Activated T-helper 2 cell treated with anti-CD3 and anti-CD28 coated beads, Interferon-gamma antibody, Interleukin-2, Interleukin-4, amounts not matched to agents 10 μg/mL and 5 μg/mL and 100 μg/mL, durations not matched to agents 14 hours and 24 hours and 36 hours (primary cell): Measurements from ENCODE around the gene KIF25. TPM values are rescaled to one million over a fixed set of nuclear protein-coding genes. Genes with fewer than 3 reads are reported as not detected.

ENCODE experiments used
- DNase-seq: peaks from one replicate; pipeline ENCODE4 v3.0.0; 2021; ENCODE audit warnings: low spot score
- H3K27ac Mint-ChIP-seq: one replicate; pipeline ENCODE4 v1.8.0; 2021; ENCODE audit warnings: mixed read lengths
- H3K27me3 Mint-ChIP-seq: one replicate; pipeline ENCODE4 v1.8.0; 2021; ENCODE audit warnings: low read depth, mixed read lengths
- H3K36me3 Mint-ChIP-seq: one replicate; pipeline ENCODE4 v1.8.0; 2021; ENCODE audit warnings: low read depth, mixed read lengths
- H3K4me1 Mint-ChIP-seq: one replicate; pipeline ENCODE4 v1.8.0; 2021; ENCODE audit warnings: low read depth, mixed read lengths
- H3K4me3 Mint-ChIP-seq: one replicate; pipeline ENCODE4 v1.8.0; 2021; ENCODE audit warnings: low read depth, mild to moderate bottlenecking, moderate library complexity, mixed read lengths
- H3K9me3 Mint-ChIP-seq: one replicate; pipeline ENCODE4 v1.8.0; 2021; ENCODE audit warnings: mixed read lengths
- intact Hi-C: fragments of 100-400 bp; cut with micrococcal nuclease; formaldehyde crosslinking; loops from one replicate; pipeline ENCODE4 v1.15.1; 2023
- total RNA-seq: library from RNA; stranded (reverse); gene quantifications from 2 replicates; pipeline ENCODE4 v1.2.3, GENCODE V29; 2022

KIF25 gene
- total RNA-seq, 1 donor from 2014 or later: not detected

DNA sequence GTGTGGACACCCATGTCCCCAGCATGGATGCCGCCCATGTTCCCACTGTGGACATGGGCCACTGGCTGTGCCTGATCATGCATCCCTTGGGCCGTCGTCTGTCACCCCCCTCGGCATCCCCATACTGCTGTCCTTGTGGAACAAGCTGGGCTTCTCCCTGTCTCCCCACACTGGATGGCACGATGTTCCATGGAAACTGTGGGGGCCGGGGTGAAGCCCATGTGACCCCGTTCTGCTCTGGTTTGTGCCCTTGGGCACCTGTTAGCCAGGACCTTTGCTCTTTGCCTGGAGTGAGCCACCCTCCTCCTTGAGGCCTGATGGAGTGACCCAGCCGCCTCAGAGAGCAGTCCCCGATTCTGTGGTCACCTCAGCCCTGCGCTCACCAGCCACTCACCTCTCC is 89.1 kb downstream of the KIF25 start:
- Mint-ChIP-seq H3K9me3 (no peaks in the 10 kb centered on the region), H3K27ac (no peak overlapping the region), H3K27me3 (no peaks in the 10 kb centered on the region), H3K4me3 (no peak overlapping the region), H3K36me3 (no peaks in the 10 kb centered on the region), H3K4me1 (no peaks in the 10 kb centered on the region)
- no peak for DNase-seq
- intact Hi-C loops: no loop called here

DNA sequence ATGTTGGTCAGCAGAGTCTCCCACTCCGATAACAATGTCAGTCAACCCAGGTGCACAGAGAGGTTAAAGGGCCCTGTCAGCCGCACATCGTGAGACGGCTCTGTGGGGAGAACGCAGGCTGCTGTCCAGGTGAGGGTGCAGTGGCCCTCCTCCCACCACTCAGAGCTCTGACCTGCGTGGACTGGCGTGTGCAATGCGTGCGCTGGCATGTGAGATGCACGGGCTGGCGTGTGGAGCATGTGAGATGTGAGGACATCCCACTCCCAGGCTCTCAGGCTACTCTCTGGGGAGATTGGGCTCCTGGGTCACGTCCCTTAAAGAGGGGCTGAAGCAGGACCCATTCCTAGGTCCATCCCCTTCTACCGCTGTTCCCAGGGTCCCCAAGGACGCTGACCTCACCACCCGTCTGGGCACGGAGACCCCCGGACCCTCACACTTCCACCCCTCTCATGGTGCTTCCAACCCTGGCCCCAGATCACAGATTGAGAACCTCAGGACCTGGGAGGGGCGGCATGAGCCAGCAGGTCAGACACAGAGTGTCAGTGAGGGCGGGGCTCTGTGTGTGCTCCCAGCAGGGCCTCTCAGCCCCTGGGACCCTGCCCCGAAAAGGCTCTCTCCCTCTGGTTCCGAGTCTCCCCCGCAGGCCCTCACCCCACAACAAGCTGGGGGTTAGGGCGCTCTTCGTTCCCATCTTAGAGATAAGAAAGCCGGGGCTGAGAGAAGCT is 90.1 kb downstream of the KIF25 start:
- intact Hi-C loops: no loop called here
- no peak for DNase-seq
- peaks cover under 1% of the 10 kb centered on the region for H3K9me3 Mint-ChIP-seq
- H3K4me3 Mint-ChIP-seq: no peak overlapping the region
- no peaks in the 10 kb centered on the region for H3K4me1 Mint-ChIP-seq
- H3K36me3 Mint-ChIP-seq: no peaks in the 10 kb centered on the region
- H3K27me3 Mint-ChIP-seq: no peaks in the 10 kb centered on the region
- no peak overlapping the region for H3K27ac Mint-ChIP-seq

DNA sequence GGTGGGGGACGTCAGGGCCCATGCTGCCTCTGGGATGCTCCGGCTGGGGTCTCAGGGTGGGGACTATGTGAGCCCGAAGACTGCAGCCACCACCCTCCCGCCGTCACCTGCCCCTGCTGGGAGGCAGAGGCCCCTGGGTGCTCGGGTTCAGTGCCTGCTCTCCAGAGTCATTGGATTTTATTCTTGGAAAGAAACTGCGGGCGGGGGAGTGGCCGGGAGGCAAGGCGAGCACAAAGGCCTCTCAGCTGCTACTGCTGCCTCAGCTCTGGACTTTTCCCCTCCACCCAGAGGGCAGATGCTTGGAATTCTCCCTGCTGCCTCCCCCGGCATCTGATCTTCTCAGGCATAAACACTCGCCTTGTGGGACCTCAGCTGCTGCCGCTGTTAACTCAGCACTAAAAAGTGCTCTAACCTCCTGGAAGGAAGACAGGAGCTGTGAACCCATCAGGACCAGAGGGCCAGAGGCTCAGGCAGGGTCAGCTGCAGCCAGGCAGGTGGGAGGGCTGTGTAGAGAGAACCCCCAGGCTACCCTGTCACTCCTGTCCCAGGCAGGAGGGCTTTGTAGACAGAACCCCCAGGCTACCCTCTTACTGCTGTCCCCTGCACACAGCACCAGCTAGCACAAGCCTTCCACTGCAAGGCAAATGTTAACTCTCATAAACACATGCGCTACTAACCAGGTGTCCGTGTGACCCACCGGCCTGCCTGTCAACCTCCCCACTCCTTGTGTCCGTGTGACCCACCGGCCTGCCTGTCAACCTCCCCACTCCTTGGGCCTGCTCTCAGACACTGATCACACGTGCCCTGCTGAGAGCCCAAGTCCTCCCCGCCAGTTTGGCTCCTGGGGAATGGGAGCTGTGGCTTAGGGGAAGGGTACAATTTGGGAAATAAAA is 90.9 kb downstream of the KIF25 start:
- Mint-ChIP-seq H3K4me3 (no peak overlapping the region), H3K27me3 (no peaks in the 10 kb centered on the region), H3K36me3 (no peaks in the 10 kb centered on the region), H3K9me3 (peaks cover 5% of the 10 kb centered on the region), H3K27ac (no peak overlapping the region), H3K4me1 (no peaks in the 10 kb centered on the region)
- no peak for DNase-seq
- intact Hi-C loops: no loop called here

DNA sequence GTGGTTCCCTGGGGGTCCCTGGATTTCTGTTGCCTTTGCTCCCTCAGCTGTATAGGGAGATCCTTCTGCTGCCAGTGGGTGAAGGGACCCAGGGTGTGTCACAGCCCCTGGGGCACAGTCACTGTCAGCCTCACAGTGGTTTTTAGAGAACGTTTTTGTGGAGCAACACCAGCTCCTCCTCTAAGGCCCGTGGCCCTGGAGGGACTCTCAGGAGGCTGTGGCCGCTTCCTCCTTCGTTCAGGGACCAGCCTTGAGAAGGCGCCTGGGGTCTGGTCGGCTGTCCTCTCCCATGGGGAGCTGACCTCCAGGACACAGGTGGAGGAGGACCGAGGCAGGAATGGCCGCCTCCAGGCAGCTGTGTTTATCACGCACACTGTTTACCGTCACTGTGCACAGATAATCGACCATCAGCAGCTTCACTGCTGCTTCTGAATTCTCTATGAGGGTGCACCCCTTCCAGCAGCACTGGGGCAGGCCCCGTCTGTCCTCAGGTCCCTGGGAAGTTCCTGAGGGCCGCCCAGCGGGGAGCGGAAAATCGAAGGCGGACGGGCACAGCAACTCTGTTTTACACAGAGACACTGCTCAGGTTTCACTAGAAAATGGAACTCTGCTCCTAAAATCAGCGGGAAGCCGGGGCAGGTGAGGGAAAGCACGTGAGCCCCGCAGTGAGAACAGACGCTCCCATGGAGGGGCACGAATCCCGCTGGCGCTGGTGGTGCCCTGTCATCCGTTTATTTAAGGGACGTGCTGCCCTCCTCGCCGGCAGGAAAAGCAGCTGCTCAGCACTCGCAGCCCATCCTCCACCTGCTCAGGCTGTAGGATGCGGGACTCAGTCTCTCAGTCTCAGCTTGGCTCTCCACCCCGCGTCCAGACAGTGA is 92.0 kb downstream of the KIF25 start:
- Mint-ChIP-seq H3K9me3 (peaks cover 5% of the 10 kb centered on the region), H3K27ac (no peak overlapping the region)
- no peak for DNase-seq

DNA sequence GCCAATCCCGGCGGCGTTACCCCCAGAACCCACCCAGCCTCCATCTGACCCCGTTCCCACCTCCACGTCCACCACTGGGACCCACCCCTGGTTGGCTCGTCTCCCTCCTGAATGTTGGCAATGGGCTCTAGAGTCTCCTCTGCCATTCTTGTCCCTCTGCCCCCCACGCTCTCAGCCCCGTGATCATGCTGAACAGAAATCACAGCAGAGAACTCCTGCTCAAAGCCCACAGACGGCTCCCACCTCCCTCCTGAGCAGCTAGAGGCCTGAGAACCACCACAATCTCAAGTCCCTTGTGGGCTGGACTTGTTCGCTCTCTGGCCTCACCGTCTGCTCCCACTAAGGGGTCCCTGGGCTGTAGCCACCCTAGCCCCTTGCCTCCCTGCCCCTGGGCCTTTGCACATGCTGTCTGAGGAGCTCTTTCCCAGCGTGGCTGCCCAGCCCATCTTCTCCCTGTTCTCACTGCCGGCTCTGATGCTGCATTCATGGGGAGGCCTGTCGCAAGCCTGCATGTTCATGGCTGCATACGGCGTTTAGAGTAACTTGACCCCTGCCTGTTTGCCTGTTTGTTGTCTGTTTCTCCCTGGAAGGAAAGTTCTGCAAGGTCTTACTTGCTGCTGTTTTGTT is 92.7 kb downstream of the KIF25 start:
- no peak for DNase-seq
- Mint-ChIP-seq H3K36me3 (no peaks in the 10 kb centered on the region), H3K27me3 (no peaks in the 10 kb centered on the region), H3K4me3 (no peak overlapping the region), H3K9me3 (peaks cover 5% of the 10 kb centered on the region), H3K4me1 (no peaks in the 10 kb centered on the region), H3K27ac (no peak overlapping the region)
- intact Hi-C loops: no loop called here

More for the DNA sequence above, 92.0 kb downstream of the KIF25 start:
- intact Hi-C loops: no loop called here
- Mint-ChIP-seq H3K27me3 (no peaks in the 10 kb centered on the region), H3K4me1 (no peaks in the 10 kb centered on the region), H3K36me3 (no peaks in the 10 kb centered on the region), H3K4me3 (no peak overlapping the region)

DNA sequence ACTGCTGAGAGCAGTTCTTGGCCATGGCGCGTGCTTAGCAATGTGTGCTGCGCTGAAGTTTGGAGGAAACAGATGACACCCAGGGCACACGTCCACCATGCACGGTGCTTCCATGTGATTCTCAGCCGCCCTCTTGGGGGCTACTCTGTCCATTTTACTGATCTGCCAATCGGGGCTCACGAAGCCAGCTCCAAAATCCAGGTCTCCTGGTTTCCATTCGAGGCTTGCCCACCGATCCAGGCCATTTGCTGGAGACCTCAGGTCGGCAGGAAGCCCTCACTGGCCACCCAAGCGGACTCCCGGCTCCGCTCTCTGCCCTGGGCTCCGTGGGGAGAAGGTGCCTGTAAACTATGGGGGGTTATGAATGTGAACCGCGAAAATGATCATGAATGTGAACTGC is 93.2 kb downstream of the KIF25 start:
- no peaks in the 10 kb centered on the region for H3K27me3 Mint-ChIP-seq
- peaks cover 5% of the 10 kb centered on the region for H3K9me3 Mint-ChIP-seq
- no peak for DNase-seq
- H3K4me1 Mint-ChIP-seq: no peaks in the 10 kb centered on the region
- no peak overlapping the region for H3K4me3 Mint-ChIP-seq
- no peak overlapping the region for H3K27ac Mint-ChIP-seq
- no peaks in the 10 kb centered on the region for H3K36me3 Mint-ChIP-seq
- intact Hi-C loops: no loop called here

DNA sequence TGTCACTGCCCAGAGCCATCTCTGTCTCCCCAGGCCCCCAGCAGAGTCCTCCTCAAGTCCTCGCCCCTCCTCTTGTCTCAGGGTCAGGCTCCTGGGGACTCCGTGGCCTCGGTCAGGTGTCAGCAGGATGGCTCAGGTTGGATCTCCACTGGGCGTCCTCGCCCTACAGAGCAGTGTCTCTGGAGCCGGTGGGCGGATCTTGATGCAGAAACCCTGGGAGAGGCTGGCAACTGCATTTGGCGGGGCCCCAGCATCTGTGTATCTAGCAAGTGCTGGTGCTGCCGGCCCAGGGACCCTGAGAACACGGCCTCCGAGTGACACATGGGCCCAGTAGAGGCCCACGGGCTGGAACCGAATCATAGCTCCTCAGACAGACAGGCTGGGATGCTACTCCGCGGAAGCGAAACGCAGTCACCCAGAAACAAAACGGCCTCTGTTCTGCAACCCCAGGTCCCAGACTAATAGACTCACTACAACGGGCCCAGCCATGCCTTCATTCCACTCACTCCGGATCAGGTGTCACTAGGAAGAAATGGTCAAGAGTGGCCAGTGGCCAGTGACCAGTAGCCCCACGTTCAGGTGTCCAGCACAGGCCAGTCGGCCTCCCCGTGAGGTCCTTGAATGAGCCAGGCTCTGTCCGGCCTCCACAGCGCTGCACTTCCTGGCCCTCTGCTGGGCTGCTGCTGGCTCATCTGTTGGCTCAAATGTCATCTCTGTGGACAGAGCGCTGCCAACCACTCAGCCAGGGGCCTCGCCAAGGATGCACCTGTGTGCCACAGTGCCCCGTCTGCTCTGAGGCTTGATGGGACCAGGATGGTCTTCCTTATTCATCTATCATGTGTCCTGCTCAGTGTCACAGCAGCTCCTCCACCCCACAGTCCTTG is 94.2 kb downstream of the KIF25 start:
- intact Hi-C loops: no loop called here
- Mint-ChIP-seq H3K9me3 (peaks cover 5% of the 10 kb centered on the region), H3K27ac (no peak overlapping the region), H3K27me3 (no peaks in the 10 kb centered on the region), H3K4me3 (no peak overlapping the region), H3K36me3 (no peaks in the 10 kb centered on the region), H3K4me1 (no peaks in the 10 kb centered on the region)
- DNase-seq: no peak

DNA sequence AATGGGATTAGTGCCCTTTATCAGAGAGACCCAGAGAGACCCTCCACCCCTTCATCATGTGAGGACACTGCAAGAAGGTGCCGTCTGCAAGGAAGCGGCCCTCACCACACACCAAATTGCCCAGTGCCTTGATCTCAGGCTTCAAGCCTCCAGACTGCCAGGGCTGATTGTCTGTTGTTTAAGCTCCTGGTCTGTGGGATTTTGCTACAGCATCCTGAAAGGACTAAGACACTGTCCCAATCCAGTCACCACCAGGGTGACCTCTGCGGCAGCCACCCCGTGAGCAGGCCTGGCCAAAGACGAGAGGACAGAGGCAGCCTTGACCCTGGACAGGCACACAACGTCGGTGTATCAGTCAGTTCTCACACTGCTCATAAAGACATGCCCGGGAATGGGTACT is 95.1 kb downstream of the KIF25 start:
- H3K4me3 Mint-ChIP-seq: no peak overlapping the region
- H3K27me3 Mint-ChIP-seq: no peaks in the 10 kb centered on the region
- no peak for DNase-seq
- H3K9me3 Mint-ChIP-seq: peaks cover 5% of the 10 kb centered on the region
- intact Hi-C loops: no loop called here
- no peaks in the 10 kb centered on the region for H3K4me1 Mint-ChIP-seq
- H3K27ac Mint-ChIP-seq: no peak overlapping the region
- H3K36me3 Mint-ChIP-seq: no peaks in the 10 kb centered on the region

DNA sequence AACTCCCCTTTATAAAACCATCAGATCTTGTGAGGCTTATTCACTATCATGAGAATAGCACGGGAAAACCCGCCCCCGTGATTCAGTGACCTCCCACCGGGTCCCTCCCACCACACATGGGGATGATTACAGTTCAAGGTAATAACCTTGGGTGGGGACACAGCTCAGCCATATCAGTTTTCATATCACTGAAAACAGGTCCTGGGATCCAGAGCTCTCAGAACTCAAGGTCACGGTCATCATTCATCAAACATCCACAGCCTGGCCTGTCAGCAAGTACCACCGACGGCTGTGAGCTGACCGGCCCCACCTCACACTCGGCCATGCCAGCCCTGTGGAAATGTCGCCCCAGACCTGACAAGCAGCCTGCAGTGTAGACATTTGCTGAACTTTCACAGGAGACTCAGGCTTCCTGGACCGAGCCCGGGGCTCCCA is 95.6 kb downstream of the KIF25 start:
- no peaks in the 10 kb centered on the region for H3K27me3 Mint-ChIP-seq
- no peaks in the 10 kb centered on the region for H3K4me1 Mint-ChIP-seq
- intact Hi-C loops: no loop called here
- H3K36me3 Mint-ChIP-seq: no peaks in the 10 kb centered on the region
- H3K9me3 Mint-ChIP-seq: peaks cover 5% of the 10 kb centered on the region
- H3K4me3 Mint-ChIP-seq: no peak overlapping the region
- DNase-seq: no peak
- H3K27ac Mint-ChIP-seq: no peak overlapping the region

DNA sequence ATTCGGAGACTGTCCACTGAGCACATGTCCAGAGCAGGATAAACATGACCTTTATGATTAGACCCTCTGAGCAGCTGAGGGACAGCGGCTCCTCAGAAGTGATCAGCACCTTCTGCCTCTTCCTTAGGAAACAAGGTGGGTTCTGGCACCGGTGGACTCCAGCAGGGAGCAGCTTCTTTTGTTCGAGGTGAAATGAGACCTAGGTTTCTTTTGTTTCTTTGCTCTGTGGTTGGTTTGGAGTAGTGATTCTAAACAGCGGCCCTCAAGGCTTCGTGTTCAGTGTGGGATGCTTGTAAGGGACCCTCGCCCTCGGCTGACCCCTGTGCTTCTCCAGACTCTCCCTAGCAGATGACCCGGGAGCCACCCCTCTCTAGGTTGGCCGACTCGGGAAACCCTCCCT is 96.2 kb downstream of the KIF25 start:
- Mint-ChIP-seq H3K4me3 (no peak overlapping the region), H3K27ac (no peak overlapping the region), H3K4me1 (no peaks in the 10 kb centered on the region), H3K27me3 (no peaks in the 10 kb centered on the region), H3K36me3 (no peaks in the 10 kb centered on the region), H3K9me3 (peaks cover 5% of the 10 kb centered on the region)
- no peak for DNase-seq
- intact Hi-C loops: no loop called here
